Epithelial cell of esophagus (primary cell): ENCODE data around the gene MACF1.

Experiments used
- DNase-seq: peaks from one replicate; pipeline ENCODE4 v3.0.0; 2010; ENCODE audit warnings: low read depth
- H3K4me3 ChIP-seq: 2 replicates; pipeline ENCODE4 v1.5.1; 2011; ENCODE audit warnings: mild to moderate bottlenecking, low read length, control low read depth
- TF ChIP-seq, protein P1 (sequence below): IDR thresholded peaks from 2 replicates; pipeline ENCODE4 v1.5.1; 2011; ENCODE audit warnings: low read depth, mild to moderate bottlenecking, low read length, control low read depth, inconsistent platforms; ENCODE audit not compliant: insufficient read depth; ENCODE audit errors: missing control alignments

MACF1 gene

DNA sequence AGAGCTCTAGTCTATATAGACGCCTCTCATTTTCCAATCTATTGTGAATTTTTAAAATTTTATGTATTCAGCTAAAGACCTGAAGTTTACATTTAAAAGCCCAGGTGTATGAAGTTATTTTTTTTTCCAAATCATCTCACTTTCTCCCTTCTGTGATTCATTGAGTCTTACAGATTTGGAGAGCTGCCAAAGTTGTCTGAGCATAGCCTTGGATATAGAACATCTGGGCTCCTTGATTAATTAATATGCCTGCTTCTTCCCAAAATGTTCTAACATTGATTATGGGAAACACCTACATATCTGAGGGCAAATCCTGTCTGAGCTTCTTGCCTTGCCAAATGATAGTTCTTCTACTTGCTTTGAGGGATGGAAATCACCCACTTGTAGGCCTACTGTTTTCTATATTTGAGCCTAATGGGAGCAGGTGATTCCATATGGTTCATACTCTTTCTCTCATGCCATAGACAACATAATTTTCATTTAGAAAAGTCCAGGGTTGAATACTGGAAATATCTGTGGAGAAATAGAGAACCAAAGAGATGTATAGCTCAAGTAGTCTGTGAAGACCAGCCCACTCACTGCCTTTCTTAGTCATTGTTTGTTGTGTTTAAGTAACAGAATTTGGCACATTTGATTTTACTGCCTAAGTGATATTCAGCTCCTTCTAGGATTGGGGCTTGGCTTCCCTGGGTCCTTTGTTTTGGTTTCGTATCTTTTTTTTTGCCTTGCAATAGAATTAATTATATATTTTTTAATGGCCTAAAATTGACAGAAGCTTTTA is 46.2 kb downstream of the MACF1 start:
- TF ChIP-seq, protein P1, sequence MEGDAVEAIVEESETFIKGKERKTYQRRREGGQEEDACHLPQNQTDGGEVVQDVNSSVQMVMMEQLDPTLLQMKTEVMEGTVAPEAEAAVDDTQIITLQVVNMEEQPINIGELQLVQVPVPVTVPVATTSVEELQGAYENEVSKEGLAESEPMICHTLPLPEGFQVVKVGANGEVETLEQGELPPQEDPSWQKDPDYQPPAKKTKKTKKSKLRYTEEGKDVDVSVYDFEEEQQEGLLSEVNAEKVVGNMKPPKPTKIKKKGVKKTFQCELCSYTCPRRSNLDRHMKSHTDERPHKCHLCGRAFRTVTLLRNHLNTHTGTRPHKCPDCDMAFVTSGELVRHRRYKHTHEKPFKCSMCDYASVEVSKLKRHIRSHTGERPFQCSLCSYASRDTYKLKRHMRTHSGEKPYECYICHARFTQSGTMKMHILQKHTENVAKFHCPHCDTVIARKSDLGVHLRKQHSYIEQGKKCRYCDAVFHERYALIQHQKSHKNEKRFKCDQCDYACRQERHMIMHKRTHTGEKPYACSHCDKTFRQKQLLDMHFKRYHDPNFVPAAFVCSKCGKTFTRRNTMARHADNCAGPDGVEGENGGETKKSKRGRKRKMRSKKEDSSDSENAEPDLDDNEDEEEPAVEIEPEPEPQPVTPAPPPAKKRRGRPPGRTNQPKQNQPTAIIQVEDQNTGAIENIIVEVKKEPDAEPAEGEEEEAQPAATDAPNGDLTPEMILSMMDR = no peak
- peak; percentile 57 for DNase-seq
- no peak overlapping the region for H3K4me3 ChIP-seq

DNA sequence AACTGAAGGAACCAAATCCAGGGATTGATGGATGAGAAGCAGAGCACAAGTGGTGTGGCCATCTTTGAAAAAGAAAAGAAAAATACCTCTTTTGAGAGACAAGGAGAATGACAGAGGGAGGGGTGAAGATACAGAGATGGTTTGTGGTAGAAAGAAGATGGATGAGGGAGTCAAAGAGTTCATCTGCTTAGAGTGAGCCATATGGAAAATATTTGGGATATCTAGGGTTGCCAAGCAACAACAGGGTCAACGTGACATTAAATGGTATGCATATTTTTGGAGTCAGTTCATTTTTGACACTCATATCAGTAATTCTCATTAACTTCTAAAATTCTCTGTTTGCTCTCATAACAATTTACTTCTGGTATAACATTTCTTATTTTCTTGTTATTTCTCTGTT is 50.7 kb downstream of the MACF1 start:
- TF ChIP-seq, protein P1 = no peak
- no peak for DNase-seq
- no peak overlapping the region for H3K4me3 ChIP-seq

DNA sequence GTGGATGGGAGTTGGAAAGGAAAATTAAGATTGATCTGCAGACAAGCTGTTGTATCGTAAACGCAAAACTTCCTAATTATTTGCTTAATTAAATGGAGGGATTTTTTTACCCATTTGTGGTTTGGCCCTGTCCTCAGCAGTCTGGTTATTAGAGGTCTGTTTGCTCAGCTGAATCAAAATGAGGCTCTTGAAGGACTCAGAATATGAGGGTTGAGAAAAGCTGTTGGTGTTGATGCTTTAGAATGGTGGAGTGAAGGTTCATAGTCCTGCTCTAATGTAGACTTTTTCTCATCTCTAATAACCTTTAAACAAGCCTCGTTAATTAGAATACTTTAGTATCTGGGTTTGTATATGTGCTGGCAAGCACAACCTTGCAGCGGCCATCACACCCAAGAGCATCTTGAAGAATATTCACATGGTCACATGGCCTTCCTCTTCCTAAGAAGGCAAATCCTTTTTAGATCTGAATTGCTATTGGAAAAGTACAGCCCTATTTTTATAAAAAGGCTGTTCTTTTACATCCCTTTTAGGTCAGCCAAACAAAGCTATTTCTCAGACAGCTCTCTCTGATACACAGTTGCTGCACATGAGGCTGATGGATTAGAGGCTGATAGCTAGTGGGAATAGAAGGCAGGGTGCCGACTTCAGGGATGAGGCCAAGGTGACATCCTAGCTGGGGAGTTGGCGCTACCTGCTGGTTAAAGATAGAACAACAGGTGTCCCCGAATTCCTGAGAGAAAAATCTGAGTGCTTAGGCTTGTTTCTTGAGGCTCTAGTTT is 53.8 kb downstream of the MACF1 start:
- peak; percentile 71 for DNase-seq
- no peak overlapping the region for H3K4me3 ChIP-seq
- TF ChIP-seq, protein P1 = peak; percentile 88

DNA sequence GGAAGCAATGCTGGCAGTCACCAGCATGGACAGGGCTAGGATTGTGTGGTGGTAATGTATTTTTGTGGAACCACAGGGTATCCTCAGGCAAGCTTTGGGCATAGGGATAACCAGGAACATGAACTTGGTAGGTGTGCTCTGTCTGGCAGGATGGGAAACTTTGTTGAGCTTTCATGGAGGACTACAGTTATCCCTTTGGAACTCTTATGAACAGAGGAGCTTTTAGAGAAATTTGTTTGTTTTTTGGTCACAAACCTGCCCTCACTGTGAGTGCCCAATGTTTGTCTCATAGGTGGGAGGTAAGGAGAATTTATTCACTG is 54.4 kb downstream of the MACF1 start:
- TF ChIP-seq, protein P1 = no peak
- DNase-seq = no peak
- no peak overlapping the region for H3K4me3 ChIP-seq

DNA sequence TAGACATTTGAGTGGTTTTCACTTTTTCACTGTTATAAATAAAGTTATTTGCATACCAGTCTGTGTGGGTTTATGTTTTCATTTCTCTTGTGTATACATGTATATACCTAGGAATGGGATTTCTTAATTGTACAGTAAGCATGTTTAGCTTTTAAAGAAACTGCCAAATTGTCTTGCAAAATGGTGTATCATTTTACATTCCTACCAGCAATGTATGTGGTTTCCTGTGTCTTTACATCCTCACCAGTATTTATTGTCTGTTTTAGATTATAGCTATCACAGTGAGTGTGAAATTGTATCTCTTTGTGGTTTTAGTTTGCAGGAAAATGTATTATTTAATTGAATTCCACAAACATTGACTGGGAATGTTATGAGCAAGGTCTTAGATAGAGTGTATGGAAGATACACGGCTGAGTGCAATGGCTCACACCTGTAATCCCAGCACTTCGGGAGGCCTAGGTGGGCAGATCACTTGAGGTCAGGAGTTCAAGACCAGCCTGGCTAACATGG is 57.3 kb downstream of the MACF1 start:
- TF ChIP-seq, protein P1 = no peak
- H3K4me3 ChIP-seq = no peak overlapping the region
- peak; percentile 40 for DNase-seq

DNA sequence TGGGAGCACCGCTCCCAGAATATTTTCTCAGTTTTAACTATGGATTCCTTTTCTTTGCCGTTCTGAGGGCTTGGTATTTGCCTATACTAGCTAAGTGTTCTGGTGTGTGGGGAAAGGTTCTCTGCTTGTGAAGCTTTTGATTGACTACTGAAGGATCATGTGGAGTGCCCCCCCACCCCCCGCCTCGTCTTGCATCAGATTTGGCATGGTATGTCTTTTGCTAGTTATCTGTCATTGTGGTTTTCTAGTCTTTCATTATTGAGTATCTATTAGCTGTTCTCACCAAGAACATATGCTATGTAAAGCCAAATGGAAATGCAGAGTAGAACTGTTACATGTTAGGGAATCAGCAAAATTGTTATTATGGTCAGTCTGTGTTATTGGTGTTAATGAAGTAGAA is 58.3 kb downstream of the MACF1 start:
- no peak for DNase-seq
- TF ChIP-seq, protein P1 = no peak
- H3K4me3 ChIP-seq = no peak overlapping the region
